OCI-LY1 (cell line): Measurements from ENCODE around the gene OR6C65.
"Not testable (repeated sequence)": the region's sequence is repeated elsewhere in the genome, so short reads cannot be mapped to it uniquely, and the experiment has no call there.

Experiments
- H2AFZ ChIP-seq: fragments of 200-600 bp; sonication (generic), shearing (Covaris generic); 2 replicates; pipeline ENCODE4 v1.6.0; 2014; ENCODE audit warnings: antibody characterized with exemption, mild to moderate bottlenecking, low read length
- H3F3A ChIP-seq: fragments of 200-600 bp; sonication (generic), shearing (Covaris generic); 2 replicates; pipeline ENCODE4 v1.6.0; 2014; ENCODE audit warnings: mild to moderate bottlenecking, antibody characterized with exemption, low read length, moderate library complexity; ENCODE audit not compliant: insufficient read depth
- H3K27ac ChIP-seq: fragments of 200-600 bp; sonication (generic); 2 replicates; pipeline ENCODE4 v1.5.1; 2014; ENCODE audit warnings: low read length, mixed run types, mild to moderate bottlenecking, low read depth; ENCODE audit not compliant: poor library complexity, severe bottlenecking
- H3K27me3 ChIP-seq: fragments of 200-600 bp; sonication (generic); 2 replicates; pipeline ENCODE4 v1.6.0; 2014; ENCODE audit warnings: antibody characterized with exemption, mild to moderate bottlenecking, low read length, moderate library complexity; ENCODE audit not compliant: insufficient read depth
- H3K36me3 ChIP-seq: fragments of 200-600 bp; sonication (generic); 2 replicates; pipeline ENCODE4 v1.6.1; 2014; ENCODE audit warnings: mild to moderate bottlenecking, antibody characterized with exemption, low read length, moderate library complexity, mixed read lengths; ENCODE audit not compliant: insufficient read depth
- H3K4me1 ChIP-seq: fragments of 200-600 bp; sonication (generic); 2 replicates; pipeline ENCODE4 v1.5.1; 2014; ENCODE audit warnings: mild to moderate bottlenecking, low read length, moderate library complexity; ENCODE audit not compliant: insufficient read depth, severe bottlenecking
- H3K4me2 ChIP-seq: fragments of 200-600 bp; sonication (generic), shearing (Covaris generic); 2 replicates; pipeline ENCODE4 v1.6.1; 2014; ENCODE audit warnings: low read length
- H3K4me3 ChIP-seq: fragments of 200-600 bp; sonication (generic); 2 replicates; pipeline ENCODE4 v1.5.1; 2014; ENCODE audit warnings: low read length, low read depth, mild to moderate bottlenecking, mixed read lengths; ENCODE audit not compliant: poor library complexity, severe bottlenecking
- H3K79me2 ChIP-seq: fragments of 200-600 bp; shearing (Covaris generic); 2 replicates; pipeline ENCODE4 v1.6.1; 2016; ENCODE audit warnings: mixed run types, low read length, mixed read lengths; ENCODE audit not compliant: insufficient read depth
- H3K9ac ChIP-seq: fragments of 200-600 bp; sonication (generic), shearing (Covaris generic); 2 replicates; pipeline ENCODE4 v1.6.1; 2014; ENCODE audit warnings: mild to moderate bottlenecking, low read length, mixed read lengths
- H3K9me2 ChIP-seq: fragments of 200-600 bp; sonication (generic), shearing (Covaris generic); 2 replicates; pipeline ENCODE4 v1.6.1; 2014; ENCODE audit warnings: low read depth, mild to moderate bottlenecking, low read length, mixed read lengths
- H3K9me3 ChIP-seq: fragments of 200-600 bp; shearing (Covaris generic); 2 replicates; pipeline ENCODE4 v1.6.1; 2014; ENCODE audit warnings: low read length, mixed read lengths
- H4K20me1 ChIP-seq: fragments of 200-600 bp; sonication (generic), shearing (Covaris generic); 2 replicates; pipeline ENCODE4 v1.6.0; 2016; ENCODE audit warnings: mild to moderate bottlenecking, low read length; ENCODE audit not compliant: insufficient read depth
- EZH2 ChIP-seq: fragments of 200-600 bp; sonication (generic), shearing (Covaris generic); IDR thresholded peaks from 2 replicates; pipeline ENCODE4 v1.8.0; 2017; ENCODE audit warnings: borderline replicate concordance, mixed run types, mild to moderate bottlenecking, antibody characterized with exemption, low read length, moderate library complexity, mixed read lengths
- TF ChIP-seq, protein P1 (sequence below): fragments of 200-600 bp; sonication (generic), shearing (Covaris generic); IDR thresholded peaks from 2 replicates; pipeline ENCODE4 v1.5.1; 2017; ENCODE audit warnings: mild to moderate bottlenecking, antibody characterized with exemption, low read length, moderate library complexity, mixed read lengths

Gene OR6C65

DNA sequence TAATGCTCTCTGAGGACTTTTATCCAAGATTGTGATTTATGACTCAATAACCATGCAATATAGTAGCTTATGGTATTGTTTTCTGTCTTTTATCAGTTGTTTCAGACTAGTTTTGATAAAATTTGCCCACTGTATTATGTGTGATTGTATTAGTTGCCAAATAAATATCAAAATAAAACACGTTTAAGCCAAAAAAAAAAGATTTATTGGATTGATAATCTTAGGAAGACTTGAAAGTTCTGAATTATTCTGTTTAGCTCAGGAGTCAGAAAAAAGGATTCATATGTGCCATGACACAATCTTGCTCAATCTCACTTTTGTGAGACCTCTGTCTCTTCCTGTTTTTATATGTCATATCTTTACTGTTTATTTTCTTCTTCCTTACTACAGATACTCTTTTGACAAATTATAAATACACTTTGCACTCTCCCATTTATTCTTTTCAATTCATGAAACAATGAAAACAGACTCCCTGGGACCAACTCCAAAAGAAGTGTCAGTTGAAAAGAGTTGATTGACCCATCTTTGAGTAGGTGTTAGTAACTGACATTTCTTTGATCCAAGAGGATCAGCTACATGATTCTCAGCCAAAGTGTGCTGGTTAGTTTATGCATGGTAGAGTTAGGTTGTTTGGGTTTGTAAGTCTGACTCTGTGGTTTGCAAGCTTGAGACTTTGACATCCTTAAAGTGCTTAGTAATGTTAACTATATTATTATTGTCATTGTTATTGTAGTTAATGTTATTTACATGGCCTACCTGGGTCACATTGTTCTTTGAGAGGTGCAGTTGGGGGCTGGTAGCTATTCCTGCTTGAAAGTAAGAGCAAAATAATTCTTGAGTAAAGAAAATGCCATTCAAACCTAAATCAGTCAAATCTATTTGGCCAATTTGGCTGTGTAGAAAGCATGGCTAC lies 28.3 kb downstream of the OR6C65 start:
- TF ChIP-seq, protein P1, sequence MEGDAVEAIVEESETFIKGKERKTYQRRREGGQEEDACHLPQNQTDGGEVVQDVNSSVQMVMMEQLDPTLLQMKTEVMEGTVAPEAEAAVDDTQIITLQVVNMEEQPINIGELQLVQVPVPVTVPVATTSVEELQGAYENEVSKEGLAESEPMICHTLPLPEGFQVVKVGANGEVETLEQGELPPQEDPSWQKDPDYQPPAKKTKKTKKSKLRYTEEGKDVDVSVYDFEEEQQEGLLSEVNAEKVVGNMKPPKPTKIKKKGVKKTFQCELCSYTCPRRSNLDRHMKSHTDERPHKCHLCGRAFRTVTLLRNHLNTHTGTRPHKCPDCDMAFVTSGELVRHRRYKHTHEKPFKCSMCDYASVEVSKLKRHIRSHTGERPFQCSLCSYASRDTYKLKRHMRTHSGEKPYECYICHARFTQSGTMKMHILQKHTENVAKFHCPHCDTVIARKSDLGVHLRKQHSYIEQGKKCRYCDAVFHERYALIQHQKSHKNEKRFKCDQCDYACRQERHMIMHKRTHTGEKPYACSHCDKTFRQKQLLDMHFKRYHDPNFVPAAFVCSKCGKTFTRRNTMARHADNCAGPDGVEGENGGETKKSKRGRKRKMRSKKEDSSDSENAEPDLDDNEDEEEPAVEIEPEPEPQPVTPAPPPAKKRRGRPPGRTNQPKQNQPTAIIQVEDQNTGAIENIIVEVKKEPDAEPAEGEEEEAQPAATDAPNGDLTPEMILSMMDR: no peak
- no peak for TF ChIP-seq EZH2

DNA sequence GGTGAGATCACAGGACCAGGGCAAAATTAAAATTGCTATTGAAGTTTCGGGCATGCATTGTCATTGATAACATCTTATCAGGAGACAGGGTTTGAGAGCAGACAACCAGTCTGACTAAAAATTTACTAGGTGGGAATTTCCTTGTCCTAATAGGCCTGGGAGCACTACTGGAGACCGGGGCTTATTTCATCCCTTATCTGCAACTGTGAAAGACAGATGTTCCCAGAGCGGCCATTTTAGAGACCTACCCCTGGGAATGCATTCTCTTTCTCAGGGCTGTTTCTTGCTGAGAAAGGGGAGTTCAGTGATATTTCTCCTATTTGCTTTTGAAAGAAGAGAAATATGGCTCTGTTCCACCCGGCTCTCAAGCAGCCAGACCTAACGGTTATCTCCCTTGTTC lies 40.9 kb downstream of the OR6C65 start:
- not testable (repeated sequence) for H4K20me1 ChIP-seq, H3F3A ChIP-seq, H3K9me2 ChIP-seq, H3K79me2 ChIP-seq, H3K4me2 ChIP-seq, H3K9me3 ChIP-seq, H3K36me3 ChIP-seq, H3K4me1 ChIP-seq, H3K4me3 ChIP-seq, H3K9ac ChIP-seq, H3K27me3 ChIP-seq, H2AFZ ChIP-seq, H3K27ac ChIP-seq

More for the DNA sequence above, 28.3 kb downstream of the OR6C65 start:
- no peaks in the 10 kb centered on the region for H3K36me3 ChIP-seq
- no peaks in the 10 kb centered on the region for H3K9me2 ChIP-seq
- no peak overlapping the region for H3K4me2 ChIP-seq
- no peaks in the 10 kb centered on the region for H3K4me1 ChIP-seq
- H3K9me3 ChIP-seq: no peaks in the 10 kb centered on the region
- no peaks in the 10 kb centered on the region for H3K79me2 ChIP-seq
- no peaks in the 10 kb centered on the region for H3K27me3 ChIP-seq
- no peaks in the 10 kb centered on the region for H4K20me1 ChIP-seq
- H3F3A ChIP-seq: no peaks in the 10 kb centered on the region
- no peak overlapping the region for H3K27ac ChIP-seq
- H2AFZ ChIP-seq: no peak overlapping the region
- no peak overlapping the region for H3K9ac ChIP-seq
- no peak overlapping the region for H3K4me3 ChIP-seq

DNA sequence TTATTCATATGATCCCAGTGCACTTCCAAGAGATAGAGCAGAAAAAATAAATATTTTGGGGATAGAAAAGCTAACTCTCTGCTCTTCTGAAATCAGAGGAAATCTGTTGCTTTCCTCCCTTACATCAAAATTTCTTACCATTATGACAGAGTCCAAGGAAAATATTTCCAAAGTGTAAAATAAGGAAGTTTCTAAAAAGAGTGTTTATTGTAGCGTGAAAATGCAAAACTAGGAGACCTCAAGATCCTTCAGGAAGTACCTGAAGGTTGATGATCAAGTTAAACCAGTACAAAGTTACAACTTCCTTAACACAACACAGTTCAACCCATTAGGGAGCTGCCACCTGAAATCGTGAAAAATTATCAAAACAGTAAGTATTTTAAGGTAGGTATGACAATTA lies 43.4 kb downstream of the OR6C65 start, which contains the start of gene OR6C2:
Gene OR6C2, plus strand, starts transcription at position 301 of the 400 bp plus-strand sequence. CDS start 8,138 bp downstream, outside the sequence.
- Histone ChIP-seq H3K4me2 (no peak within 1 kb of the TSS), H2AFZ (no peak within 1 kb of the TSS), H4K20me1 (no peaks in the 10 kb centered on the region), H3K36me3 (no peaks in the 10 kb centered on the region), H3F3A (no peaks in the 10 kb centered on the region), H3K9me2 (0 out of 2 replicates have a peak, but pooled peaks cover 3% of the 10 kb centered on the region), H3K4me3 (no peak within 1 kb of the TSS), H3K9me3 (0 out of 2 replicates have a peak, but pooled peaks cover 2% of the 10 kb centered on the region), H3K27ac (no peak within 1 kb of the TSS), H3K27me3 (no peaks in the 10 kb centered on the region), H3K9ac (no peak within 1 kb of the TSS), H3K4me1 (no peaks in the 10 kb centered on the region), H3K79me2 (no peaks in the 10 kb centered on the region)
- TF ChIP-seq, protein P1: no peak
- TF ChIP-seq EZH2: no peak
